Kasumi-1 (cell line): ENCODE data around the gene TMEM245.
A peak's percentile ranks its signal among the peaks of the same experiment; 100 is the strongest.
"Not testable (repeated sequence)": the region's sequence is repeated elsewhere in the genome, so short reads cannot be mapped to it uniquely, and the experiment has no call there.

Experiments
- DNase-seq, 2 experiments: peaks; one replicate each; lab custom pipeline; 2025; lab: John Stamatoyannopoulos, UW

TMEM245 gene

DNA sequence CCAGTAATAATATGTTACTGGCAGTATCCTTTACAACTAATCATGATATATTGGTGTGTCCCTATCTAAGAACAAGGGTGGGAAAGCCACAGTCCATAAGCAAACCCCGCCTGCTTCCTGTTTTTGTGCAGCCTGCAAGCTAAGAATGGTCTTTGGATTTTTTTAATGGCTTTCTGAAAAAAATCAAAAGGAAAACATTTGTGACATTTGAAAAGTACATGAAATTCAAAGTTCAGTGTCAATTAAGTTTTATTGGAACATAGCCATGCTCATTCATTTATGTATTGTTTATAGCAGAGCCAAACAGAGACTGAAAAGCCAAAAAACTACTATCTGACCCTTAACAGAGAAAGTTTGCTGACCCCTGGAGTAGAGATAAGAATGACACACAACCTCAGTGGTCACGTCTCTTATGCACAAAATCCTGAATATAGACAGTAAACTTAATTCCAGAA, 12.8 kb upstream of the TMEM245 start:
- peak; percentile 6 to 29 for DNase-seq

DNA sequence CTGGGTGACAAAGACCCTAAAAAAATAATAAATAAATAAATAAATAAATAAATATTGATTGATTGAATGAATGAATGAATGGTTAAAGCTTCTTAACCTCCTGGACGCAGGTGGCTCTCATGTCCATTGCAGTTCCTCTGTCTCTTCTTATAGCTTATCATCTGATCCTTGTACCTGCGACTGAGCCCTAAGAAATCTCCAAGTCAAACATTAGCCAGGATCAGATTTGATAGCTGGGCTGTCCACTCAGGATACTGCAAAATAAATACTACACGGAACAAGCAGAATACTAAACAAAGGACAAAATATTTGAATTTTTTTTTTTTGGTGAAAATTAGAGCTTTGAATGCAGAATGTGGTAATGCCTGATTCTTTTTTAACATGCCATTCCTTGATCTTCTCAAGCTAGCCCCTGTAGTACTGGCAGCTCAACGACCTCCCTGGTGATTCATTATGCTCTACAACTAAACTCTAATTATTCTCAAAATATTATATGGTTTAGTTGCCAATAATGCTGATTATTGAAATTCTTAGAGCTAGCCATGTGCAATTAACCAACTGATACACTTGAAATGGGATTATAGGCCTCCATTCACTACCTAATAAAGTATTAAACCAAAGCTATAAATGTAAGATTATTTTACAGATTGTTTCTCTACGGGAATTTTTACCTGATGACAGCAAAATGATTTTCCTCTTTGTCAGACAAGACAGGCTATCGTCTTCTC, 9.9 kb upstream of the TMEM245 start:
- DNase-seq = no peak

DNA sequence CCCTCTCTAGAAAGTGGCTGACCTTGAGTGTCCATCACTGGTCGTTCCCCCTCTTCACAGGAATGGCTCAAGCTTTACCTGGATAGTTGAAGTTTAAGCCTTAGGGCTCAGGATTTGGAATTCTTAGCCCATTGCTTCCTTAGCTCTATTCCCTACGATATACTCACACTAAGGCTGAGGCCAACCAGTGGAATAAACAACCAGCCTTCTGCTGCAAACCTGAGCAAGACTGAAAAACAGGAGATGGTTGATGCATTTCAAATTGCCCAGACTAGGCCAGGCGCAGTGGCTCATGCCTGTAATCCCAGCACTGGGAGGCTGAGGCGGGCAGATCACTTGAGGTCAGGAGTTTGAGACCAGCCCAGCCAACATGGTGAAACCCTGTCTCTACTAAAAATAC, 6.9 kb upstream of the TMEM245 start:
- DNase-seq = not testable (repeated sequence)

DNA sequence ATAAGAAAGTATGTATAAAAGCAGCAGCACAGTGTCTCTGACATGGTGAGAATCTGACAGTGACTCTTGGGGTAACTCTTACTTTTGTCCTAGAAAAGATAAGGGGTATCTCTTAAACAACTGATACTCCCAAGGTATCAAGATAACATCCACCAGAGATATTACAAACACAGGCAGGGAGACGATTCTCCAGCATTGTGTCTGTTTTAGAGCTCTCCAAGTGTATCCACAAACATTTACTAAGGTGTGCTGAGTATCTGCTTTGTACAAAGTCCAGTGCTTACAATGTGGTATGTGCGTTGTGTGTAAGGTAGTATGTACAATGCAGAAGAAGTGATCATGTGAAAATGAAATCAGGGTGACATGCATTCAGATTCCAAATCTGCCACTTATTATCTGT, 4.4 kb upstream of the TMEM245 start:
- DNase-seq = no peak

DNA sequence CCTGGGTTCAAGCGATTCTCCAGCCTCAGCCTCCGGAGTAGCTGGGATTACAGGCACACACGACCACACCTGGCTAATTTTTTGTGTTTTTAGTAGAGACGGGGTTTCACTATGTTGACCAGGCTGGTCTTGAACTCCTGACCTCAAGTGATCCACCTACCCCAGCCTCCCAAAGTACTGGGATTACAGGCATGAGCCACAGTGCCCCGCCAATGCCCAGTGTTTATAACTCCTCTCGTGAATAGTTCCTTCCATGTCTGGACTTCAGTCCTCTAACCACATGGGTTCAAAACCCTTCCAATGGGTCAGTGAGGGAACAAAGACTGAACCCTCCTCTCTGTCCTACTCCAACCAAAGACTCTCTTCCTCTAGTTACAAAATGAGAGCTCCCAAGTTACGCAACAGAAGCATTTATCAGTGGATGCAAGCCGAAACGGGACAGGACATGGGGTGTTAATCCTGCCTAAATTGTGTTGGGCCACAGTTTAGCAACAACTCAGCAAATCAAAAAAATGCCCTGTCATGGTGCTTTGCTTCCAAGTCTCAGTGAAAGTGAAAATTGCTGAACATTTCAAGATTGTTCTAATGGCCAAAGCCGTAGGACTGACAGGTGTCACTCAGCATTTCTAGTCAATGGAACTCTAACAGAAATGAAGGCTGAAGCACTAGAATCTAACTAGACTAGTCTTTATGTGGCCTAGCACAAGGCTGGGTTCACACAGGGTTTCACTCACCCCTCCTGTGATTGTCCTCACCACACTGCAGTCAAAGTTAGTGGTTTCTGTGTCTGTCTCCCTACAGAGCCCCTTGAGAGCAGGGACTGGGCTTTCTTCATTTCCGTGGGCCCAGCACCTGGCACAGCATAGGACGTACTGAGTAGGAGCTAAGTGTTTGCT, 3.2 kb upstream of the TMEM245 start:
- no peak for DNase-seq

DNA sequence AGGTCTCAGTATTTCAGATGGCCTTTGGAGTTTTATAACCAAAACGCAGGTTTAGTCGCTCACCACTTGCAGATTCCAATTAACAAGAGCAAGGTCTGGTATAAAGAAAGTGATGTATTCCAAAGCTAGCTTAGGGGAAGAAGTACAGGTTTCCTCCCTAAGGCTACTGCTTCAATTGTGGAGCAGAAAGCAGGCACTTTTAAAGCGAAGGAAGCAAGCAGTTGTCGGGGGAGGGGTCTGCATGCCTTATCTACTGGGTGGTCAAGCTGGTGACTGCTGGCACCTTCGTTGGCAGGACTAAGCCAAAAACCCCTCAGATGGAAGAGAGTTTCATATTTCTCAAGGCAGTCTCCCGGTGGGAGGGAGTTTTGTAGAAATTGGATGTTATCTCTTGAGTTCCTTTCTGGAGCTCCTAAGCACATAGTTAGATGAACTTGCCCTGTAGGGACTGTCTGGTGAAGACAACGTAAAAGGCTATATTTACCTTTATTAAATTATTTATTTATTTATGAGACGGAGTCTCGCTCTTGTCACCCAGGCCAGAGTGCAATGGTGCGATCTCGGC, 1.6 kb upstream of the TMEM245 start:
- DNase-seq = no peak

DNA sequence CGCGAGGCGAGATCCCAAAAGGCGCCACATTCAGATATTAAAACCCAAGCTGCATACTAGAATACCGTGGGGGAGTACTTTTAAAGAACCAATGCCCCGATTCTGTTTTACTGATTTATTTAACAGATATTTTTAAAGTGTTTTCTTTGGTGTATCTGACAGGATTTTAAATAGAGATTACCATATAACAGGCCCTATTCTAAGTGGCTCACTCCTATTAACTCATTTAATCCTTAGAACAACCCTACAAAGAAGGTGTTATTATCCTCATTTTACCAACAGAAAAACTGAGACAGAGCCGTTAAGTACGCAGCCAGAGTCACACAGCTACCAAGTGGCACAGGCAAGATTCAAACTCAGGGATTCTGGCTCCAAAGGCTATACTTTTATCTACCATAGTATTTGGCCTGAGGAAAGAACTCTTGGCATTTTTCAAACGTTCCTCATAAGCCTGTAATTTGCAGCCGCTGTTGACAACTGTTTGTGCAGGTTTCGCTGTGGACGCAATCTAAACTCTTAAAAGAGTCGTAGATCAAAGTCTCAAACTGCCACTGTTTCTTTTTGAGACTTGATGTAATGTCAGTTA, 550 bp upstream of the TMEM245 start:
- no peak for DNase-seq

DNA sequence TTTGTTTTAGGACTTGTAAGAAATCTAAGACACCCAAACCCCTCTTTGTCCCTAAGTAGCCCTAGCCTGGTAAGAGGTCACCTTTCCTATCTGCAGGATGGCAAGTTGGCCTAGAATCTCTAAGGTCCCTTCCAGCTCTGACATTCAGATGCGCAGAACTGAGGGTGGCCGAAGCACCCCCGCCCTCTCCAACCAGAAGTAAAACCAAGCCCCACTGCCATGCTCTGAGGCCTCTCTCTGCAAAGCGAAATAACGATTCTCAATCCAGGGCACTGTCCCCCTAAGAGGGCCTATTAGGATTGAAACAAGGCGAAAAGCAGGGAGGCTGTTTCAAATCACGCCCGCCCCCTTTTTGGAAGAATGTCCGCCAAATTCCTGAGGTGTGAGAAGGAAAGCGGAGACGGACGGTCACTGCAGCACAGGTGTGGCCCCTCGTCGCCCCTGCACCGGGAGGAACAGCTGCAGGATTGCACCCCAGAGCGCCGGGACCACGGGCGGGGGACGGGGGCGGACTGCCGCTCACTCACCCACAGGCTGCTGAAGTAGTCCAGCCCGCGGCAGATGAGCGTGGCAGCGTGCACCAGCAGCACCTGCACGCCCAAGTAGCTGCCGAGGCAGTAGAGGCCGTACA, 824 bp downstream of the TMEM245 start:
- no peak for DNase-seq

DNA sequence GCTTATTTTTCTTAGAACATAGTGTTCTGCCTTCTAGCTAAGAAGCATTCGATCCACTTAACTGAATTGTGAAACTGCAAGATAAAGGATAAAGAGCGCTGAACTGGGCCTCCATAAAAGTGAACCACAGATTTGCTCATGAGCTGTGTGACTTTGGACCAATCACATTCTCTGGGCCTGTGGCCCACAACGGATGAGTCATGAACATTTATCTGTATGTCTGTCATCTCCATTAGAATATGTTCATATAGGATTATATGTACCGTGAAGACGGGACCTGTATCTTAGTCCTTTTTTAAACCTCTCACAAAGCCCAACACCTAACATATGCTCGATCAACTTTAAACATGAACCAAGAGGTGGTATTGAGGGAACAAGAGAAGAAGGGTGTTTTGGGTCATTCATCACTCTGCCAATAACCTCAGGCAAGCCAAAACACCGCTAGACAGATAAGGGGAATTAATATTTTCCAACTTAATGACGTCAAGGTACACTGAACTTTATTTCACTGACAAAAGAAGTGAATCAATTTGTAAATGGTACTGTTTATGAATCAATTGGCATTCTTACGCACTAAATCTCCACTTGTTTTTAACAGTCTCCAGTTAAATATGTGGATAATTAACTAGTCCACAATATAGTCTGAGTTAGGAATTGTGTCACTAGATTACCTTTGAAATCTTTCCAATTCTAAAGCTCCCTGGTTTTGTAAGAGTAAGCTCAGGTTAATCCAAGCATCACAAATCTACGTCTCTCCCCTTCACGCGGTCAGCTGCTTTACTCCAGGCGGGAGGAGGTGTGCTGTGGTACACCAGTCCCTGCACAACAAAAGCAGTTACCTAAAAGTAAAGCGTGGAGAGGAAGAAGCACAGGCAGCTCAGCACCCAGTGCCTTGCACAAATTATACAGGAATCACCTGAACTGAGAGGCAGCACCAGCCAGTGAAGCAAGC, 1.6 kb downstream of the TMEM245 start:
- peak in 1 of 2 experiments; percentile 17 for DNase-seq

DNA sequence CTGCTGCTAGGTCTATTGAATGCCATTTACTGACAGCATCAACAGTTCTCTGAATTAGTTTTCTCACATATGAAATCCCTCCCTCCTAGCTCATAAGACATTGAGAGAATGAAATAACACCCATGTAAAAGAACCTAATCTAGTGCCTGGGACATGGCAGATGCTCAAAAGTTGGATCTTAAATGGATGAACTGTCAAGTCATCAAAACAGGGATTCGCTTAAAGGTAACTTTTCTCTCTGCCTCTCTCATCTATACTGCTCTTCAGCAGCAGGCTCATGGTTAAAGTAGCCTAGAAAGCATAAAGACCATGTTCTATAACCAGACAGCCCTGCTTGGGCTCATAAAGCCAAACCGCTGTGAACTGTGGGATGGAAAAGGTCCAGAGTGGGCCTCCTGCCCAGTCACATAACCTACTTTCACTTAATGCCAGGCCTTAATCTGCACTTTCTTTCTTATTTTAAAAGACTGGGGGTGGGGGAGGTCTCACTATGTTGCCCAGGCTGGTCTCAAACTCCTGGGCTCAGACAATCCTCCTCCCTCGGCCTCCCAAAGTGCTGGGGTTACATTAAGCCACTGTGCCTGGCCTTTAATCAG, 3.7 kb downstream of the TMEM245 start:
- DNase-seq = no peak

DNA sequence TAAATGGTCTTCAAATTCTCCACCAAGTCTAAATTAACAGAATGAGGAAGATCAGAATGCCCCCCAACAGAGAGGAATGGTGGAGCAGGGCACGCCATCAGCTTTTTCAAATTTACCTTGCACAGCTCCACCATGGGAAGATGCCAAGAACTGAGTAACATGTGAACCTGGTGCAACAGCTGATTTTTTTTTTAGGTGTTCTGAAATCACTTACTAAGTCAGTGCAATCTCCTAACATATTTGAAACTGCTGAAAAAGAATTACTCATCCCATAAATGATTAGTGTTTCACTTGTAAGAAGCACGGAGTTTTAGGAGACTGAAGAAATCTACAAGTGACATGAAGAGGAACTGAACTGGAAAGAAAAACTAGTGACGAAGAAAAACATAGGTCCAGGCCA, 5.1 kb downstream of the TMEM245 start:
- no peak for DNase-seq

DNA sequence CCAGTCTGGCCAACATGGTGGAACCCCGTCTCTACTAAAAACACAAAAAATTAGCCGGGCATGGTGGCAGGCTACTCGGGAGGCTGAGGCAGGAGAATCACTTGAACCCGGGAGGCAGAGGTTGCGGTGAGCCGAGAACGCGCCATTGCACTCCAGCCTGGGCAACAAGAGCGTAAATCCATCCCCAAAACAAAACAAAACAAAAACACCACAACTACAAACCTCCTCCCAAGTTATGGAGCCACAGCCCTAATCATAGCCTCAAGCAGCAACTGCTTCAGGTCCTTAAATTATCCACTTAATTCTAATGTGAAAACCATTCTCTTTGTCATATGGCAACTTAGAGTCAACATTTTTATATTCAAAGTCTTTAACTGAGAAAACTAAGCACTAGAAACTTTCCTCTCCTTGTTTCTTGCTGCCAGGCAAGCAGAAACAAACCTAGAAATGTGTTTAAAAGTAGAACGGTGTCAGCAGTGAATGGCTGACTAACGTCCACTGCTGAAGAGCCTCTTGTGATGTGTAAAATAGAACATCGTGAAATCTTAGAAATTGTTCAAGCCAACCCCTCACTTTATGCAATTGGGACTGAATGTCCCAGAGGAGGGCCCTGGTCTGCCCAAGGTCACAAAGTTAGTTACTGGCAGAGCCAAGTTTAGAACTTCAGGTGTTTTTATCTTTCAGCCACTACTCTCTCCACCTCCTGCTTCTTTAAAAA, 5.7 kb downstream of the TMEM245 start:
- no peak for DNase-seq

DNA sequence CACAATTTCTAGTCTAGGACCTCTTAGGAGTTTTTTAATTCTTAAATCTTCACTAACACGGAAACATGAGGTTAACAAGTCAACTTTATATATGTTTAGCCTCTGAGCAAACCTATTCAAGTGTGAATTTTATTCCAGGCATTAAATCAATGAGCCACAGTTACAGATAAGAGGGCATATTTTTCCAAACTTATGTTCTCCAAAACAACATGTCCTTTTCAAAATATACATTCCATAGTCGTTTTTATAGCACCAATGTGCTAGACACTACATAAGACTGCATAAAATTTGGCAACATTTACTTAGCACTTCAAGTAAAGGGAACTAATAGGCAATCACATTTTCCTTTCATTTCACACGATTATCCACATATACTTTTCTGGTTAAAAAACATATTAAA, 6.5 kb downstream of the TMEM245 start:
- no peak for DNase-seq

DNA sequence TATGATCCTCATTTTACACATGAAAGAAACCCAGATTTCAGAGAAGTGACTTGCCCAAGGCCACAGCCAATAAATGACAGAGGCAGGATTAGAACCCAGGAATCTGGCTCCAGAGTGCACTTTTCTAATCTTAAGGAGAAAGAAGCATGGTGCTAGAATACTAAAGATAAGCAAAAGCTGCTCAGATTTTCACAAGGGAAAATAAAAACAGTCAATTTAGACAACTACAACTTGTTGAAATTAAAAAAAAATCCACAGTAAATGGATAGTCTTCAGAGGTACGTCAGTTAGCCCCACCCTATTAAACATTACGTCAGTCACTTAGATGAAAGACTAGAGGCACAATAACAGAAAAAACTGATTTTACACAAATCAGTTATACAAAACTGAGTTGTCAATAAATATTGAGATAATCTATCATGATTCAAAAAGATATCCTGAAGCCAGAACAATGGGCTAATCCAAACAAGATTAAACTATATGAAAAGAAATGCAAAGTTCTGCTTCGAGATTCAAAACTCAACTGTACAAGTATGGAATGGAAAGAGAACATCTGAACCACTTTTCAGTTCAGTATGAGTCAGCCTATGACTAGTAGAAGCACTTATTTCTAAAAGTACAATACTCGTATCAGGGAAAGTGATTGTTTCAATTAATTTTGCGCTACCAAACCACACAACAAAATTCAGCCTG, 9.3 kb downstream of the TMEM245 start:
- DNase-seq = no peak

DNA sequence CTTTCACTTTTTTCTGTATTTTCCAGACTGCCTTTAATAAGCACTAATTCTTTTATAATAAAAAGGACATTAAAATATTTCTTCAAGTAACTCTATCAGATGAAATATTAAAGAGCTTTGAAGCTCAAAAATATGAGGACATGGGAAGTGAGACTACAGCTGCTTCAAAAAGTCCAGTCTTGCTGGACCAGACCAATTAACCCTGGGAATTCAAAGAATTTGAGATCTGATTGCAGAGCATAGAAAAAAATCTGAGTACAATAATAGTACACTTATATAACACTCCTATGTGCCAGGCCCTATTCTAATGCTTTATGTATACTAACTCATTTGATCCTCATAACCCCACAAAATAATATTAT, 9.8 kb downstream of the TMEM245 start:
- DNase-seq = no peak

DNA sequence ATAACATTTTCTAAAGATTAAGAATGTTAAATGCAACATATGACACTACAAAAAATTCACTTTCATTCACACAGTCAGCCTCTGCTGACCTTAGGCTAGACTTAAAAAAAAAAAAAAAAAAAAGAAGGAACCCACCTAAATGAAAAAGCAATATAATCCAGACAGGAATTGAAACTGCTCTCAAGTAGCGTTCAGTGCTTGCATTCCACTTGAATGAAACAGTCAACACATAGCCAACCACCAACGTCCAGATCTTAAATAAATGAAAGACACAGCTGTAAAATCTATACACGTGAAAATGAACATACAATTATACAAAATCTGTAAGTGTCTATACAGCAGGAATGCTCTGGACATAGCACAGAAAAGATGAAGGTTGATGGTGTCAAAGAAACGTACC, 11.4 kb downstream of the TMEM245 start:
- no peak for DNase-seq

DNA sequence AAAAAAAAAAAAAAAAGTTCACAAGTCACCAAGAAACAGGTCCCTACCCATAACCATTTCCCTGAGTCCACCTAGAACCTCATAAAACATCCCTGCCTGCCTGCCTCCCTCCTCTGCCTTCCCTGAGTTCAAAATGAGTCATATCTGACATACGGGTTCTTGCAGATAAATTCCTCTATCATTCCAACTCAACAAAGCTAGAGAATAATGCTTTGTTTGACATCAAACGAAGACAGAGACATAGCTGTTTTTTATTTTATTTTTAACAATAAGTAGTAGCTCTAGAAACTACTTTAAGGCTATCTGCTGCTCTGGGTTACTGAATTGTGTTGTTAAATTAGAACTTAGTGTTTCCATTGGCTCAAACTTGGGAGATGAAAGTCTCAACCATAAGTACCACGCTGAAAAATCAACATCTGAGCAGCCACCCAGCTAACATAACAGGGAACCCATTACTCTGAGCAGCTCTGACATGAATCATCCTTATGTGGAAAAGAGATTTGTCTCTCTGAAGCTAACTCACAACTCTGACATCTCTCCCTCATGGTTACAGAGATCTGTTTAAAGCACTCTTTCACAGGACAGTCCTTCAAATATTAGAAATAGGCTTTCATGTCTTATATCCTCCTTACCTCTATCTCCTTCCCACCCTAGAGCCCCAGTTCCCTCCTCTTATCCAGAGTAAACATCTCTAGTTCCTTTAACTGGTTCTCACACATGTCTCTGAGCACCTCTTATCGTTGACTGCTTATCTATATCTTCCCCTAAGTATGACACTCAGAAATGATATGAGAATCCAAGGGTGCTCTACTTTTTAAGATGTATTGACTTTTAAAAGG, 12.1 kb downstream of the TMEM245 start:
- no peak for DNase-seq

DNA sequence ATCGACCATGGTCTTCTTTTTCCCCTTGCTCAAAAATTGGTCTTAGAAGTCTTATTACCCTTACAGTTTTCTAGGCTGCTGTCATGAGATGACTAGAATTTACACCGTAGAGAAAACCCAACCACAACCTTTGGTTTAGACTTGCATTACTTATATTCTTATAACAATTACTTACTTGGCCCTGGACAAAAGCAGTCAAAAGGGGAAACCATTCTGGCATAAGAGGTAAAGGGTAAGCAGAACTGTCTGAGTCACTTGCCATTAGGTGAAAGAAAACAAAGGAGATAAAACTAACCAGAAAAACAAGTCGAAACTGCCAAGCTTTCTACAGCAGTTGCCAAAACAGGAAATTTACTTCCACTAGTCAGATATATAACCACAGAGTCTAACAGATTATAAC, 17.9 kb downstream of the TMEM245 start:
- DNase-seq = peak; percentile 22 to 50
